HG02610 (cell line): ENCODE data around the gene IL17RB.

Source experiments
- ATAC-seq: cut with Tn5 transposase; IDR thresholded peaks from one replicate; pipeline ENCODE4 v1.9.1; 2021; ENCODE audit warnings: mild to moderate bottlenecking, moderate library complexity; ENCODE audit not compliant: unreplicated experiment

The IL17RB gene

GRCh38 chr3:53858096-53858741, 11.9 kb downstream of the IL17RB start:
- ATAC-seq, result no peak

- no peak for ATAC-seq
Observed at GRCh38 chr3:53859178-53859577, 12.8 kb downstream of the IL17RB start.

GRCh38 chr3:53860196-53860595, 13.8 kb downstream of the IL17RB start:
- ATAC-seq, result no peak

- ATAC-seq, result no peak
Observed at GRCh38 chr3:53862241-53862640, 15.9 kb downstream of the IL17RB start.

GRCh38 chr3:53863145-53863544, 16.8 kb downstream of the IL17RB start:
- no peak for ATAC-seq

GRCh38 chr3:53865732-53866499, 19.5 kb downstream of the IL17RB start:
- no peak for ATAC-seq

- no peak for ATAC-seq
Observed at GRCh38 chr3:53880396-53881345, 34.3 kb downstream of the IL17RB start.

GRCh38 chr3:53881691-53882593, 35.6 kb downstream of the IL17RB start, which contains the start of gene ACTR8:
ACTR8 (minus strand) TSS chr3:53882152; CDS start chr3:53882101, 51 bp downstream.
- ATAC-seq, result peak; percentile 84

GRCh38 chr3:53883008-53883407, 36.6 kb downstream of the IL17RB start:
- ATAC-seq, result no peak

GRCh38 chr3:53884623-53885022, 38.3 kb downstream of the IL17RB start:
- ATAC-seq, result no peak

GRCh38 chr3:53885239-53885638, 38.9 kb downstream of the IL17RB start:
- ATAC-seq, result peak; percentile 55

GRCh38 chr3:53887446-53887845, 41.1 kb downstream of the IL17RB start:
- ATAC-seq, result no peak

GRCh38 chr3:53888232-53888631, 41.9 kb downstream of the IL17RB start:
- no peak for ATAC-seq

- ATAC-seq, result no peak
Observed at GRCh38 chr3:53890726-53891475, 44.5 kb downstream of the IL17RB start.

GRCh38 chr3:53891497-53892285, 45.3 kb downstream of the IL17RB start, which contains the start of gene SELENOK:
SELENOK (minus strand) TSS chr3:53891859.
- peak; percentile 96 for ATAC-seq

- ATAC-seq, result no peak
Observed at GRCh38 chr3:53892286-53892637, 45.9 kb downstream of the IL17RB start.

- ATAC-seq, result no peak
Observed at GRCh38 chr3:53899750-53900149, 53.4 kb downstream of the IL17RB start.

- ATAC-seq, result no peak
Observed at GRCh38 chr3:53900666-53901331, 54.4 kb downstream of the IL17RB start.
